HPDE6-E6E7 (cell line): Measurements from ENCODE around the gene ZC3H18.

Source experiments
- DNase-seq: peaks from one replicate; pipeline ENCODE4 v3.0.0; 2011; ENCODE audit warnings: missing footprints; ENCODE audit errors: extremely low spot score

Gene ZC3H18

GRCh38 chr16:88581033-88581432, 10.8 kb downstream of the ZC3H18 start:
- no peak for DNase-seq

- no peak for DNase-seq
Measured at GRCh38 chr16:88582912-88583575, 12.8 kb downstream of the ZC3H18 start.

GRCh38 chr16:88584676-88585075, 14.5 kb downstream of the ZC3H18 start:
- DNase-seq, result no peak

DNA sequence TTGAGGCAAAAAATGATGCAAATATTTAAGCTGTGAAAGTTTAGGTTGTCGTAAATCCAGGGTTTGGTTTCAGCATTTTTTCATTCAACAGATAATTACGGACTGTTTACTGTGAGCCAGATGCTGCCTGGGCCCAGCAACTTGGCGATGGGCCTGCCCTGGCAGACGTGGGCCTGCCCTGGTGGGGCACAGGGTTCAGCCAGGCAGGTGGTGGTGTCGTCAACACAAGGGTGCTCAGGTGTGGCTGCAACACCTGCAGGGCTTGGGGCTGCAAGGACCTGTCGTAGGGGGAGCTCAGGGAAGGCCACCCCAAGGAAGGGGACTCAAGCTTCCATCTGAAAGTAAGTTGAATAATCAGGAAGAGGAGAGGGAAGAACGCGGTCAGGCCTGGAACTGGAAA, 15.1 kb downstream of the ZC3H18 start:
- no peak for DNase-seq

DNA sequence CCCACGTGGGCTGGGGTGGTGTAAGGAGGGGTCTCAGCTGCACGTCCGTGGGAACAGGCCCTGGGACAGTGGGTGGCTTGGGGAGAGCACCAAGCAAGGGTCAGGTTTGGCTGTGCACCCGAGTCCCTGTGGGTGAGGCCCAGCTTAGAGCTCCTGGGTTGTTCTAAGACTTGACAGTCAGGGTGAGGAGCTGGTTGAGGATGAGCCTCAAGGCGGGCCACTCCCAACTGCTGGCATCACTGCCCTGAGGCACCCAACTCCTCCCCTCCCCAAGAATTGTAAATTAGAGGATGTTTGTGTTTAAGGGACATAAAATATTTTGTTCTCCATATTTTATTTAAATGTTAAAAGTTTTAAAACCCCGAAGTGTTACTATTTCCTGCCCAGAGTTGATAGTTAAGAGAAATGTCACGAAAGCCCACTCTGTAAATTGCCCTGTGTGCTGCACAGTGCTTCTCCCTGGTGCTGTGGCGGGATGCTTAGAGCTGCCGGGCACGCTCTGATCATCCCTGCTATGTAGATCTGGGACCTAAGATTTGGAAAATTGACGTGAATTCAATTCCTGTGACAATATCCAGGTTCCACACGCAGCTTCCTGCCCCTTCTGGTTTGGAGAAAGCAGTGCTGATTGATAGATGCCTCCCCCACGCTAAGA, 15.9 kb downstream of the ZC3H18 start:
- DNase-seq, result no peak

DNA sequence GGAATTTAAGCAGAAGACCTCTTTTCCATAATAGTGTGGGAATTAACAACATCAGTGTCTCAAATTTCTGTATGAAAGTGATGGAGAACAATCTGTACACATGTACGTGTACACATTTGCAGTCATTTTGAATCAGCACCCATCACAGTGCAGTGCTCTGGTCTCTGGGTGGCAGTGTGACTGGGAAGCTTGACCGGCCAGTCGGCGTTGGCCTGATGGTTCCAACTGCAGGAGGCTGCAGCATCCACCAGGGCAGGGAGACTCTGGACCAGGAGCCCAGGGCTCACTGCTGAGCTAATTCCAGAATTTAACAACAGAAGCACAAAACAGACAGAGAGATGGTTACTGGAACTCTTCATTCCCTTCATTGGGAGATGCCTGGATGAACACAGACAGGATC, 17.9 kb downstream of the ZC3H18 start:
- no peak for DNase-seq

DNA sequence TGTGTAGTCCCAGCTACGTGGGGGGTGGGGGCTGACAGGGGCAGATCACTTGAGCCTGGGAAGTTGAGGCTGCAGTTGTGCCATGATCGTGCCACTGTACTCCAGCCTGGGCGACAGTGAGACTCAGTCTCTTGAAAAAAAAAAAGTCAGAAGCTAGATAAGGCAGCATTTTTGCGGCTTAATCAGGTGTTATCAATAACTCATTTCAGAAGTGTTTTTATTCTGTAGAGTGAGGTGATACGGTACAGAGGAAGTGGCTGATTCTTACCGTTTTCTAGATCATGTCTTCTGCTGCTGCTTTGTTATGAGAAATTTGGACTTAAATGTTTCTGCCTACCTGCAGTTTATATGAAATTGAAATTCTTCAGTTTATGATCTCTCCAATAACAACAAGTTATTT, 18.6 kb downstream of the ZC3H18 start:
- no peak for DNase-seq

GRCh38 chr16:88589441-88589840, 19.2 kb downstream of the ZC3H18 start:
- DNase-seq, result no peak

GRCh38 chr16:88591577-88592021, 21.4 kb downstream of the ZC3H18 start:
- DNase-seq, result no peak

DNA sequence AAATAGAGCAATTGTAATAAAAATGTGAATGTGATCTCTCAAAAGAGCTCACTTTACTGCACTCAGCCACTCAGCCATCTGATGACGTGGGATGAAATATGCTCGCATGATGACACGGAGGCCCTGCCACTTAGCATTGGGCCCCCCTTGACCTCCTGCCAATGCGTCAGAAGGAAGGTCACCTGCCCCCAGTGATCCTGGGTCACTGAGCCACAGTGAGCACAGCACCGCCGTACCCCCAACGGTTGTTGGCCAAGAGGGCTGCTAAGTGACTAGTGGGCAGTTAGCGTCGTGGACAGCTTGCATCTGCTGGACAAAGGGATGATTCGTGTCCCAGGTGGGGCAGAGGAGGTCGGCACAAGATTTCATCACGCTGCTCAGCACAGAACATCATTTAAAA, 22.9 kb downstream of the ZC3H18 start:
- DNase-seq, result no peak

GRCh38 chr16:88593489-88593888, 23.3 kb downstream of the ZC3H18 start:
- no peak for DNase-seq

- DNase-seq, result no peak
Measured at GRCh38 chr16:88593910-88594309, 23.7 kb downstream of the ZC3H18 start.

GRCh38 chr16:88595101-88595500, 24.9 kb downstream of the ZC3H18 start:
- no peak for DNase-seq

DNA sequence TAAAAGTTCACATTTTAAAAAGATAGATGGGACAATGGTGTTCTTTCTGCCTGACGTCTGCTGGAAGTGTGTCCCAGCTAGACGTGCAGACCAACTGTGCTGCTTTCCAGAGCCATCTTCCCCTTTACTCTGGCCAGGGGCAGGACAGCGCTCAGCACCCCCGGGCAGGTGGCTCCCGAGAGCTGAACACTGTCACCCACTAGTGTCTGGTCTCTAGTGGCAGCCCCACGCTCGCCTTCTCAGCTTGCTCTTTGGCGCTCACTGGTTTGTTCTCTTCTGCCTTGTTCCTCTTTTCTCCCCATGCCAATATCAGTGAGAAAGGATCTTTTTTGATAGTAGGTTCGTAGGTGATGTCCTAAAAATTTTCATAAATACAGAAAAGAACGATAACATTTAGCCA, 25.7 kb downstream of the ZC3H18 start:
- no peak for DNase-seq

DNA sequence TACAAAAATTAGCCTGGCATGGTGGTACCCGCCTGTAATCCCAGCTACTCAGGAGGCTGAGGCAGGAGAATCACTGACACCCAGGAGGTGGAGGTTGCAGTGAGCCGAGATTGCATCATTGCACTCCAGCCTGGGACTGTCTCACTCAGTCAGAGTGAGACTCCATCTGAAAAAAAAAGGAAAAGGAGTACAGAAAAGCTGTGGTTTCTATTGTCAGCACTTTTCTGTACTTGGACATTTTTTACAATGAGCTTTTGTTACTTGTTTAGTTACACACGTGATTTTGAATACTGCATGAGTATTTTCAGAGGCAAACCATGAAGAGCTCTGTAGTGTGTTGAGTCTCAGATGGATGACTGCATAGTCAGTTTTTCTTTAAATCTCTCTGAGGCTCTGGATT, 26.3 kb downstream of the ZC3H18 start:
- DNase-seq, result no peak

- DNase-seq, result no peak
Measured at GRCh38 chr16:88597856-88598491, 27.8 kb downstream of the ZC3H18 start.

DNA sequence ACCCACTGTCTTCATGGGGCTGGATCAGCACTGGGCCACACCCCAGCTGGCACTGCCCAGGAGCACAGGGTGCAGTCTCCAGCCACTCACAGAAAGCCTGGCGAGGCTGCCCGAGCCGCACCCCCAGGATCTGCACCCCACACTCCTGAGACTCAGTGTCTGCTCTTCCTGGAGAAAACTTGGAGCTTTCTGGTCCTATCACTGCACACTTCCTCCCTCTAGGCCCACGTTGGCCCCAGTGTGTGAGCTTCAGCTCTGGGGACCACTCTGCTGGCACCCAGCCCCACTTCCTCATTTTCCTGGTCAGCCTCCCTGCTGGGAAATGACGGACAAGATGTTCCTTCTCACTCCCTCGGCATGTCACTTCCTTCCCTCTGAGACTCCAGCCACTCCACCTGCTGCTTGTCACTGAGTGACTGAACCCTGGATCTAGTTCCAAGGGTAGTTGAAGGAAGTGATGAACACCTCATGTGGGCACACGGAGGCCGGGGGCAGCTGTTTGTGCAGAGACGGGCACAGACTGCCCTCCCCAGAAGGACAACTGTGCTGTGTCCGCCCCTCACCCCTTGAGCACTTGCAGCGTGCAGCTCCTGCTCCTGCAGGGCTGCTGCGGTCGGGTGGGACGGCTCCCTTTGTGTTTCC, 29.0 kb downstream of the ZC3H18 start:
- DNase-seq, result no peak

GRCh38 chr16:88599825-88600538, 29.8 kb downstream of the ZC3H18 start:
- no peak for DNase-seq

DNA sequence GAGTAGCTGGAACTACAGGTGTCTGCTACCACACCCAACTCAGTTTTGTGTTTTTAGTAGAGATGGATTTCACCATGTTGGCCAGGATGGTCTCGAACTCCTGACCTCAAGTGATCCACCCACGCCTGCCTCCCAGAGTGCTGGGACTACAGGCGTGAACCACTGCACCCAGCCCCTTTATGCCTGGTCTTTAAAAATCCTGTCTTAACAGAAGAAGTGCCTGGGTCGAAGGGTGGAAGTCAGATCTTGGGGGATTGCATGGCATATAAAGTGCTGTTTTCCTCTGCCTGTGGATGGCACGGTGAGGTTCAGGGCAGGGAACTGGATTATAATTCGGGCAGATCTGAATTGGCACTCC, 30.3 kb downstream of the ZC3H18 start:
- no peak for DNase-seq

GRCh38 chr16:88601313-88602036, 31.3 kb downstream of the ZC3H18 start:
- no peak for DNase-seq

GRCh38 chr16:88602091-88602490, 31.9 kb downstream of the ZC3H18 start:
- DNase-seq, result no peak
